ENCODE measurements around the gene TRAF7.
"Not testable (repeated sequence)": the region's sequence is repeated elsewhere in the genome, so short reads cannot be mapped to it uniquely, and the experiment has no call there.

DNA sequence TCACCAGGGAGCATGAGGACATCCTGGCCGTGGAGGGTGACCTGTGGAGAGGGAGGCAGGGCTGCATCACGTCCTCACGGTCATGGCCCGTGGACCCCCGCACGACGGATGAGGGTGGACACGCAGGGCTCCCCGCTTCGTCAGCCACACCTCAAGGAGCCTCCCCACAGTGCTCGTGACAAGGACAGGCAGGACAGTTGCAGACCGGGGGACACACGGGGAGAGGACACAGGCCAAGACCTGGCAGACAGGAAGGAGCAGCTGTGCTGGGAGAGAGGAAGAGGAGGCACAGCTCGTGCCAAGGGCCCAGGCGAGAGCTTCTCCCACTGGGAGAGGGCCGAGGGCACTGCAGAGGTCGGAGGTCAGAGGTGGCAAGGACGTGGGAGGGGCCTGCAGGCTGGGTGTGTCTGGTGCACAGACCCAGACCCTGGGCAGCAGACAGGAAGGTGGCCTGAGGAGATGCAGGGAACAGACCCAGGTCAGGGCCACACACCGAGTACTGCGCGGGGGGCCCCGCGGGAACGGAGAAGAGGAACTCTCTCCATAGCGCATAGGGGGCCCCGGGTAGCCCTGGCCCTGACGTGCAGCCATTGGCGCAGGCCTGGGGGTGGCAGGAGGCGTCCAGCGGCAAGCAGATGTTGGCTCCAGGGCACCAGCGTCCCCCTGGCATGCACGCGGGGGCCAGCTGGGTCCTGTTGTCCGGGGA lies 40.5 kb upstream of the TRAF7 start:
- TF ChIP-seq, protein P1, sequence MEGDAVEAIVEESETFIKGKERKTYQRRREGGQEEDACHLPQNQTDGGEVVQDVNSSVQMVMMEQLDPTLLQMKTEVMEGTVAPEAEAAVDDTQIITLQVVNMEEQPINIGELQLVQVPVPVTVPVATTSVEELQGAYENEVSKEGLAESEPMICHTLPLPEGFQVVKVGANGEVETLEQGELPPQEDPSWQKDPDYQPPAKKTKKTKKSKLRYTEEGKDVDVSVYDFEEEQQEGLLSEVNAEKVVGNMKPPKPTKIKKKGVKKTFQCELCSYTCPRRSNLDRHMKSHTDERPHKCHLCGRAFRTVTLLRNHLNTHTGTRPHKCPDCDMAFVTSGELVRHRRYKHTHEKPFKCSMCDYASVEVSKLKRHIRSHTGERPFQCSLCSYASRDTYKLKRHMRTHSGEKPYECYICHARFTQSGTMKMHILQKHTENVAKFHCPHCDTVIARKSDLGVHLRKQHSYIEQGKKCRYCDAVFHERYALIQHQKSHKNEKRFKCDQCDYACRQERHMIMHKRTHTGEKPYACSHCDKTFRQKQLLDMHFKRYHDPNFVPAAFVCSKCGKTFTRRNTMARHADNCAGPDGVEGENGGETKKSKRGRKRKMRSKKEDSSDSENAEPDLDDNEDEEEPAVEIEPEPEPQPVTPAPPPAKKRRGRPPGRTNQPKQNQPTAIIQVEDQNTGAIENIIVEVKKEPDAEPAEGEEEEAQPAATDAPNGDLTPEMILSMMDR (IDR thresholded peaks at IDR 0.05; ENCODE audit: low read length): not testable (repeated sequence)
- not testable (repeated sequence) for TF ChIP-seq EZH2 (optimal IDR thresholded peaks at IDR 0.05; ENCODE audit: low read depth, low read length); EZH2phosphoT487 (IDR thresholded peaks at IDR 0.05; ENCODE audit: low read length)

Data from MM.1S (cell line).